IPS-11a (cell line): ENCODE results near the gene MRAP.

Experiments used
- H3K4me3 ChIP-seq: one replicate; pipeline ENCODE4 v1.5.1; 2013; ENCODE audit warnings: low read depth, low read length, control low read depth

The MRAP gene

GRCh38 chr21:32321480-32321879 is 22.8 kb downstream of the MRAP start:
- no peak overlapping the region for H3K4me3 ChIP-seq

- no peak overlapping the region for H3K4me3 ChIP-seq
Observed at GRCh38 chr21:32322103-32322502, 23.4 kb downstream of the MRAP start.

DNA sequence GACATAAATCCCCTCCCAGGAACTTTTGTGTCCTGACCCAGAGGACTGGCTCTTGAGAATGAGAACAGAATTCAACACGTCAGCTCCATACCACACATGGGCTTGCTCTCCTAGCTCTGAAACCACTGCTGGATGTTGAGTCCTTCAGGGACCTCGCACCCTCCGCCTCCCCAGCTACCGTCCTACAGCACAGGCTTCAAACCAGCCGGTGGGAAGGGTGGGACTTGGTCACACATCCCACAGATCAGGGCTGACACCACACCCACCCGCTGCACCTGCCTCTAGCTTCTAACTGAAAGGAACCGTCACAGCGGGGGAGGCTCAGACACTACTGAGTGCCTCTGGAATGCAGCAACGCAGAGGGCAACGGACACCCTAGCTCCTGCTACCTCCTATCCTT is 24.0 kb downstream of the MRAP start:
- no peak overlapping the region for H3K4me3 ChIP-seq

DNA sequence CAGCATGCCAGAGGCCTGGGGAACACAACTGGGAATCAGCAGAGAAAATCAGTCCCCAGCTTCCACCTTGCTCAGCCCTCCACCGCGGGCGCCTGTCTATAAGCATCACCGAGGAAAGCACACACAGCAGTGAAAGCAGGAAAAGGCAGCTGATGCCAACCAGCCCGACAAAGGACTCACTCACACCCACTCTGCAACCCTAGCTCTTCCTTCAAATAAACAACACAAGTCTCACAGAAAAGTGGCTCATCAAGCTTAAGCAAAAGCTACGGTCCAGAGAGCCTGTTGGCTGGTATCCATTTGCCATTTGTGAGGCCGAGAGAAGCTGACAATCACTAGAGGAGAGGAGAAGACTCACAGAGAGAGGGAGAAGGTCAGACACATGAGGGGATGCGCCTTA is 27.1 kb downstream of the MRAP start:
- no peak overlapping the region for H3K4me3 ChIP-seq

GRCh38 chr21:32328595-32328994 is 29.9 kb downstream of the MRAP start:
- no peak overlapping the region for H3K4me3 ChIP-seq

GRCh38 chr21:32329331-32329730 is 30.7 kb downstream of the MRAP start:
- no peak overlapping the region for H3K4me3 ChIP-seq

DNA sequence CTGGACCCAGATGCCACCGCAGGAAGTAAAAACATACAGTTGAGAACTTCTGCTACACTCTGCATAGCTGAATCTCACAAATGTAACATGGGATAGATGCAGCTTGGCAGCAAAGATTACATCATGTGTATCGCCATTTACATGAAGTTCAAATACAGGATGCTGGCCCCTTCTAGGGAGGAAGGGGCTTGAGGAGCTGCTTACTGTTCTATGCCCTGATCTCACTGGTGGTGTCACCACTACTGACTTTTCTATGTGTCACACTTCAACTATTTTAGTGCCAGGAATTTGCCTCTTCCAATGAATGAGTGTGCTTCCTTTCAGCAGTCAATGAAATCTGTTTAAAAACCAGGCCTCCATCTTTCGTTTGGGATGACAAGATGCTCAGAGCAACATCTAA is 31.1 kb downstream of the MRAP start:
- no peak overlapping the region for H3K4me3 ChIP-seq

DNA sequence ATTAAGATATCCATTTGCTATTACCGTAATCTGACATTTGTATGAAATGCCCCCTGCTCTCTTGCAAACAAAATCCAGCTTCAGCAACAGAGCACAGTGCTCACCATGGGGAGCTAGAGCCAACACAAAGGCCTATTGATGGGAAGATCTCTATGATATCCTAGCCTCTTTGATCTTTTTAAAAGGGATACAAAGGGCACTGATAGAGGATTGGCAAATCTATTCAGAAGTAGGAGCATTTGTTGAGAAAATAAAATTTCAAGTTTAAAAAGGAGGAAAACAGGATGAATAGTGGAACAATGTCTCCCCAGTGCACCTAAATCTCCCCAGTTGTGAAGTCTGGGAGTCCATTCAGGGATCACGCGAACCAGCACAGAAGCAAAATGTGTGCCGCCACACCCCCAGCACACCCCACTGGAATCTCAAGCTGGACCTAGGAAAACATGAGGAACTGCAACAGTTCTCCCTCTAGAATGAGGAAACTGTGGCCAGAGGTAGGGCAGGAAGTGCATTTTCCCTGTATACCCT is 32.2 kb downstream of the MRAP start:
- H3K4me3 ChIP-seq: no peak overlapping the region

DNA sequence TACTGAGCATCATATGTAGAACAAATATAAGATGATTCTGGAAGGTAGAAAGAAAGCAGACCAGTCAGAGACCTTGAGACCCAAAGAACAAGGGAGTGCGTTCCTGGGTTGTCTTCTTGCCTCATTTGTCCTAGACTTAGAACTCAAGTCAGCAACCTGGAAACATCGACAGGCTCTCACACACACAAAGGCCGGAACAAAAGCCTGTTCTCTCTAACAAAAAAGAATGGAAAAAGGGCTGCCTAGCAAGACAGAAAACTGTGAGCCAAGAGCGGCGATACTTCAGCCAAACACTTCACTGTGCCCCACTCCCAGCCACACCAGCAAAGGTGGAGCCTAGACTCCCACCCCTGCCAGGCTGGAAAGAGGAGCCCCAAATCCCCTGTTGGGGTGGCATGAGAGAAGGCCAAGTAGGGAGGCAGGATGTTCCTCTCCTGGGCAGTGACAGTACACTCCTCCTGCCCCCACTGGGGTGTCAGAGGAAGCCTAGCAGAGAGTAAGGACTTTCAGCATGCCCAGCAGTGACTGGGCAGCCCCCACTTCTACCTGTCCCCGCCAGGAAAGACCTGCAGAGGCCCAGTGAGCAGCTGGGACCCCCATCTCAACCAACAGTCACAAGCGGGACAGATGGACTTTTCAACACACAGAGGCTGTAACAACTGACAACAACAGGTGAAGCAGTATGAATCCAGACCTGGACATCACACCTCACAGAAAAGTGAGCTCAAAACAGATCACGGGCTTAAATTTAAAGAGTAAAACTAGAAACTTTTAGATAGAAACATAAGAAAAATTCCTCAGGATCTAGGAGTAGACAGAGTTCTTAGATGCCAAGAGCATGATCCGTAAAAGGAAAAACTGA is 33.0 kb downstream of the MRAP start:
- H3K4me3 ChIP-seq: no peak overlapping the region

- H3K4me3 ChIP-seq: no peak overlapping the region
Observed at GRCh38 chr21:32332463-32332951, 33.9 kb downstream of the MRAP start.

- no peak overlapping the region for H3K4me3 ChIP-seq
Observed at GRCh38 chr21:32333953-32334673, 35.5 kb downstream of the MRAP start.

- no peak overlapping the region for H3K4me3 ChIP-seq
Observed at GRCh38 chr21:32334980-32335531, 36.4 kb downstream of the MRAP start.

GRCh38 chr21:32335601-32336575 is 37.2 kb downstream of the MRAP start:
- H3K4me3 ChIP-seq: no peak overlapping the region

GRCh38 chr21:32336711-32337110 is 38.1 kb downstream of the MRAP start:
- no peak overlapping the region for H3K4me3 ChIP-seq

- no peak overlapping the region for H3K4me3 ChIP-seq
Observed at GRCh38 chr21:32337206-32337605, 38.6 kb downstream of the MRAP start.

GRCh38 chr21:32338209-32338921 is 39.7 kb downstream of the MRAP start:
- H3K4me3 ChIP-seq: no peak overlapping the region

- H3K4me3 ChIP-seq: no peak overlapping the region
Observed at GRCh38 chr21:32340863-32341848, 42.5 kb downstream of the MRAP start.

- no peak overlapping the region for H3K4me3 ChIP-seq
Observed at GRCh38 chr21:32346951-32347350, 48.3 kb downstream of the MRAP start.

- no peak overlapping the region for H3K4me3 ChIP-seq
Observed at GRCh38 chr21:32347351-32347750, 48.7 kb downstream of the MRAP start.
